Measurements from ENCODE around the gene ITGA2B.

The ITGA2B gene

GRCh38 chr17:44363613-44364159 is 25.8 kb downstream of the ITGA2B start, which contains the start of gene FAM171A2:
Gene FAM171A2 (minus strand): TSS chr17:44363853. CDS start chr17:44363714, 139 bp downstream.
- no peak for TF ChIP-seq CTCF (IDR thresholded peaks at IDR 0.05; ENCODE audit: low read depth, low read length, missing control alignments)
- H3K4me3 ChIP-seq (ENCODE audit: low read depth, low read length), result peak within 1 kb of the TSS; percentile 80
- DNase-seq (ENCODE audit: low read depth), result peak; percentile 22
- in situ Hi-C loops (cut with HindIII; ENCODE audit: low sequenced_read_pairs), result loop anchor here (25.0 kb wide), 1 partner anchor 274 kb away; no protein-coding TSS in a partner anchor

- in situ Hi-C loops (cut with HindIII; ENCODE audit: low sequenced_read_pairs), result loop anchor here (25.0 kb wide), 1 partner anchor 274 kb away; no protein-coding TSS in a partner anchor
- DNase-seq (ENCODE audit: low read depth), result no peak
- H3K4me3 ChIP-seq (ENCODE audit: low read depth, low read length), result peak overlapping the region; percentile 80
- TF ChIP-seq CTCF (IDR thresholded peaks at IDR 0.05; ENCODE audit: low read depth, low read length, missing control alignments), result no peak
These were observed 26.4 kb downstream of the ITGA2B start for GRCh38 chr17:44362949-44363612.

GRCh38 chr17:44362459-44362948 is 26.9 kb downstream of the ITGA2B start:
- no peak for TF ChIP-seq CTCF (IDR thresholded peaks at IDR 0.05; ENCODE audit: low read depth, low read length, missing control alignments)
- peak overlapping the region; percentile 80 for H3K4me3 ChIP-seq (ENCODE audit: low read depth, low read length)
- in situ Hi-C loops (cut with HindIII; ENCODE audit: low sequenced_read_pairs), result loop anchor here (25.0 kb wide), 1 partner anchor 275 kb away; no protein-coding TSS in a partner anchor
- DNase-seq (ENCODE audit: low read depth), result no peak

GRCh38 chr17:44361292-44362260 is 27.9 kb downstream of the ITGA2B start:
- no peak for DNase-seq (ENCODE audit: low read depth)
- peak overlapping the region; percentile 80 for H3K4me3 ChIP-seq (ENCODE audit: low read depth, low read length)
- no peak for TF ChIP-seq CTCF (IDR thresholded peaks at IDR 0.05; ENCODE audit: low read depth, low read length, missing control alignments)
- in situ Hi-C loops (cut with HindIII; ENCODE audit: low sequenced_read_pairs), result loop anchor here (25.0 kb wide), 1 partner anchor 276 kb away; no protein-coding TSS in a partner anchor

GRCh38 chr17:44360826-44361225 is 28.6 kb downstream of the ITGA2B start:
- no peak overlapping the region for H3K4me3 ChIP-seq (ENCODE audit: low read depth, low read length)
- no peak for DNase-seq (ENCODE audit: low read depth)
- TF ChIP-seq CTCF (IDR thresholded peaks at IDR 0.05; ENCODE audit: low read depth, low read length, missing control alignments), result no peak
- in situ Hi-C loops (cut with HindIII; ENCODE audit: low sequenced_read_pairs), result loop anchor here (25.0 kb wide), 1 partner anchor 276 kb away; no protein-coding TSS in a partner anchor

GRCh38 chr17:44360144-44360533 is 29.3 kb downstream of the ITGA2B start:
- in situ Hi-C loops (cut with HindIII; ENCODE audit: low sequenced_read_pairs), result loop anchor here (25.0 kb wide), 1 partner anchor 277 kb away; no protein-coding TSS in a partner anchor
- H3K4me3 ChIP-seq (ENCODE audit: low read depth, low read length), result no peak overlapping the region
- DNase-seq (ENCODE audit: low read depth), result no peak
- no peak for TF ChIP-seq CTCF (IDR thresholded peaks at IDR 0.05; ENCODE audit: low read depth, low read length, missing control alignments)
